Activated naive CD4-positive, alpha-beta T cell treated with anti-CD3 and anti-CD28 coated beads, Interleukin-2, amount 50 U/mL, for 24 hours (primary cell): ENCODE results near the gene MYZAP.

Experiments used
- H3K27ac Mint-ChIP-seq: one replicate; pipeline ENCODE4 v1.8.0; 2021; ENCODE audit warnings: mild to moderate bottlenecking, mixed read lengths
- H3K27me3 Mint-ChIP-seq: one replicate; pipeline ENCODE4 v1.8.0; 2021; ENCODE audit warnings: mixed read lengths
- H3K36me3 Mint-ChIP-seq: one replicate; pipeline ENCODE4 v1.8.0; 2021; ENCODE audit warnings: mixed read lengths
- H3K4me1 Mint-ChIP-seq: one replicate; pipeline ENCODE4 v1.8.0; 2021; ENCODE audit warnings: mixed read lengths
- H3K4me3 Mint-ChIP-seq: one replicate; pipeline ENCODE4 v1.8.0; 2021; ENCODE audit warnings: mild to moderate bottlenecking, mixed read lengths
- H3K9me3 Mint-ChIP-seq: one replicate; pipeline ENCODE4 v1.8.0; 2021; ENCODE audit warnings: mixed read lengths

The MYZAP gene

DNA sequence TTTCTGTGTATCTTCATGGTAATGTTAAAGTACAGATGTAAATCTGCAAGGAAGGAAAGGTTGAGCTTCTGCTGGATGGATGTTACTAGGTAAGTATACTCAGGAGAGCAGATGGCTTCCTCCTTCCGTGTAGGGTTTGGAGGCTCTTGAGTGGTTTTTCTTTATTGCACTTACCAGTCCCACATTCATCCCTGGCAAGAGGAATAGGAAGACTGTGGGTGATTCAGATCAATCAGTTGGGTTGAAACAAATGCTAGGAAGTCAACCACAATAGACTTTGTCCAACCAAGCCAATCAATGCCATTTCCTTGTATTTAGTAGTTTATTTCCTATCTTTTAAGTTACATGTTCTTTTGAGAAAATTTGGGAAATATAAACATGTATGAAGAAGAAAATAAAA, 26.6 kb downstream of the MYZAP start:
- no peaks in the 10 kb centered on the region for H3K36me3 Mint-ChIP-seq
- H3K4me3 Mint-ChIP-seq: no peak overlapping the region

DNA sequence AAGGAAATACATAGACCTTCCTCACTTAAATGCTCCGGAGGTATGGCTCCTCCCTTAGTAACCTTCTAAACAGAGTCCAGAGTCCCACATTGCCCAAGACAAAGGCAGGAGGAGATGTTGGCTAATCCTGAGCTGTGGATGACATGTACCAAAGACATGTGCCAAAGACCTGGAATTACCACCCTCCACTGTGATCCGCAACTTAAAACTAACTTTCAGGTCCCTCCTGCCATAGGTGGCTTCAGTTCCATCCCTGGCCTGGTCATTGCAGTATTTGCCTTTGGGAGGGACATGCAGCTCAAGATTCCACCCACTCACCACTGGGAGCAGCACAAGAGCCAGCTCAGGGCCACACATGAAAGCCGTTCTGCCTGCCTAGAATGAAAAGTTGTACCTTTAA, 28.0 kb downstream of the MYZAP start:
- H3K4me3 Mint-ChIP-seq: no peak overlapping the region
- H3K27ac Mint-ChIP-seq: no peak overlapping the region
- no peaks in the 10 kb centered on the region for H3K9me3 Mint-ChIP-seq
- no peaks in the 10 kb centered on the region for H3K4me1 Mint-ChIP-seq
- no peaks in the 10 kb centered on the region for H3K36me3 Mint-ChIP-seq
- H3K27me3 Mint-ChIP-seq: no peaks in the 10 kb centered on the region

More for the DNA sequence above, 26.6 kb downstream of the MYZAP start:
- Mint-ChIP-seq H3K27me3 (no peaks in the 10 kb centered on the region), H3K9me3 (no peaks in the 10 kb centered on the region), H3K4me1 (no peaks in the 10 kb centered on the region), H3K27ac (no peak overlapping the region)

DNA sequence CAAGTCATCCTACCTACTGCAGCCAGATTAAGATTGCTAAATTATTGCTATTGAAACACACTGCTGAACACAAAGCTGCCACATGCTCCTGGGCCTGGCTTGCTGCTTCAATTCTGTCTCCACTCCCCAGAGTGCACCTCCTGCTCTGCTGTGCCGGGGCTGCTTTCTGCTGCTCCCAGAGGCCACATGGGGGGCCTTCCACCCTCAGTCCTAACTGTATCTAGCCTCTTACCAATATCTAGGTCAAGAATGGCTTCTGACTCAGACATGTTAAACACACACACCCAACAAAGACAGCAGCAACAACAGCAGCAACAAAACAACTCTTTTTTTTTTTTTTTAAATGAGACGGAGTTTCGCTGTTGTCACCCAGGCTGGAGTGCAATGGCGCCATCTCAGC, 33.0 kb downstream of the MYZAP start:
- Mint-ChIP-seq H3K27me3 (no peaks in the 10 kb centered on the region), H3K4me3 (no peak overlapping the region), H3K36me3 (no peaks in the 10 kb centered on the region), H3K4me1 (no peaks in the 10 kb centered on the region), H3K9me3 (no peaks in the 10 kb centered on the region), H3K27ac (no peak overlapping the region)

DNA sequence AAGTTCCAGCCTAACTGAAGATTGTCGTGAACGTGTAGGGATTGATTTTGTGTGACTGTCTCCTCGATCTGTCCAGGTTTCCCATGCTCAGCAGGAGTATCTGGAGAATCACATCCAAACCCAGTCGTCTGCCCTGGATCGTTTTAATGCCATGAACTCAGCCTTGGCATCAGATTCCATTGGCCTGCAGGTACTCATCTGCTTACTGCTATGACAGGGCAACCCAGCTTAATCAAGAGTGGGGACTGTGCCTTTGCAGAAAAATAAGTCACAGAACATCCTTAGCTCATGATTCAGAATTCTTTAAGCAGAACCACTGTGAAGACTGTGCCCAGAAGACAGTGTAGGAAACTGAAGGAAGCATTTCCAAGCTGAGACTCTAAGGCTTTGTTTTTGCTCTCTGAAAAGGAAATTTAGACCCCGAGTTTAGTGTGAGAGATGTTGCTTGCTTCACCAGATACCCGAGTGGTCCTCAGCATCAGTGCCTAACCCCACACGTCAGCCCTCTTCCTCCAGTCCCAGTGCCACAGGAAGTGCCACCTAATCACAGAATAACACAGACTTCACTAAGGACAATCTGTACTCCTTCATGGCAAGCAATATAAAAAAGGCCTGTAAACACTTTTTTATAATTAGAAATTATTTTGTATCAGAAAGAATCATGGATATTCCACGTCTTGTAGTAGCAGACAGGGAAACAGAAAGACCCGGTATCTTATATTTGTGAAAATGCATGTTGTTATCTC, 34.2 kb downstream of the MYZAP start:
- no peaks in the 10 kb centered on the region for H3K27me3 Mint-ChIP-seq
- no peak overlapping the region for H3K27ac Mint-ChIP-seq
- no peaks in the 10 kb centered on the region for H3K4me1 Mint-ChIP-seq
- H3K4me3 Mint-ChIP-seq: no peak overlapping the region
- H3K9me3 Mint-ChIP-seq: no peaks in the 10 kb centered on the region
- H3K36me3 Mint-ChIP-seq: no peaks in the 10 kb centered on the region

DNA sequence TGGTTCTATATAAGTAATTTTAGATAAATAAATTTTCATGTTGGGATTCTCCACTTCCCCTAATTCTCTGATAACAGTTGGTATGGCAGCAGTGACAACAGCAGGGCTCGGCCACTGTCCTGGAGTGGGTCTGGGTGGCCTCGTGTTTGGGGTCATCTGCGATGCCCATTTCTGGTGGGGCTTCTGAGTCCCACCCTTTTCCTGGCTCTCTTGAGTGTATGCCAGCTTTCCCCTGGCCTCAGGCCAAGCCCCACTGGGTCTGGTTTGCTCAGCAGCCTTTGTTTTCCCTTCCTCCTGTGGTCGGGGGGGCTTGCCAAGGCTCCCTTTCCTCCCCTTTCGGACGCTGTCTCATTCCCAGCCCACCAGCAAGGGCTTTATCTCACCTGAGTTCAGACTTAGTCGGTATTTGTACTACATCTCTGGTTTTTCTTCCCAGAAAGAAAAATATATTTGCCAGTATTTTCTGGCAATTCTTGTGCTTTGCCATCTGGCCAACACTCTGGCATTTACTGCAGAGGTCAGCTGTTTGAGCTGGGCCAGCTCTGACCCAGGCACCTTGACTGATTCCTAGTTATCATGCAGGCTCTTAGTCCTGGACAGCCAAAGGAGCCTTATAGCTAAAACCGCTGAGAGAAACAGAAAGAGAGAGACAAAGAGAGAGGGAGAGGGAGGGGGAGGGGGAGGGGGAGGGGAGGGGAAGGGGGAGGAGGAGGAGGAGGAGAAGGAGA, 35.2 kb downstream of the MYZAP start:
- Mint-ChIP-seq H3K4me3 (no peak overlapping the region), H3K27ac (peak overlapping the region; percentile 30), H3K36me3 (no peaks in the 10 kb centered on the region), H3K9me3 (no peaks in the 10 kb centered on the region), H3K4me1 (no peaks in the 10 kb centered on the region), H3K27me3 (no peaks in the 10 kb centered on the region)

DNA sequence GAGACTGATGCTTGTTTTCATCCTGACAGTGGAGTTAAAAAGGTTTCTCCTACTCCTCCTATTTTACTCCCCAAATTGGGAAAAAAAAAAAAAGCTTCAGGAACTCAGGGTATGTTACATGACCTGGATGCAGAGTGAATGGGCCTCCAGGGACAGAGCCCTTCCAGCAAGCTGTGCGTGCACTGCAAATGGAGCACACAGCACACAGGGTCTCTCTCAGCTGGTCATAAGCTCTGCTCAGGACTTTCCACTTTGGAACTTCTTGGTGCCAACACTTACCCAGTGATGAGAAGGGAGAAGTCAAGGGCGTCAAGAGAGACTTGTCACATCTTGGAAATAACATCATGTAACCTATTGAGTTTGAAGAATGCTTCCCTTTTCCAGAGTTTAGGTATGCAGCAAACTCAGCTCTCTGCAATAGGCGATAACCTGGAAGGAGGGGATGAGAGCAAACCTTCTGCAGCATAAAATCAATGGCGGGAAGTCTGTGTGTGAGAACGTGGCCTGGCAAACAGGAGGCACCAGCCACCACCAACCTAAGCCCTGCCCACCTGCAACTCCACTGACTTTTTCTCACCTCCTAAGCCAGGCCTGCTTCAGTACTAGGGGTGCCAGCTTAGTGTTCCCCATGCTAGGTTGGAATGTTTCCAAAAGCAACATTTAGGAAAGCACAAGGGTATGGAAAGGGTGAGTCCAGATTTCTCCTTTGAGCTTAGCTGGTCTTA, 39.8 kb downstream of the MYZAP start:
- no peaks in the 10 kb centered on the region for H3K9me3 Mint-ChIP-seq
- H3K4me3 Mint-ChIP-seq: no peak overlapping the region
- H3K27me3 Mint-ChIP-seq: no peaks in the 10 kb centered on the region
- no peak overlapping the region for H3K27ac Mint-ChIP-seq
- H3K36me3 Mint-ChIP-seq: no peaks in the 10 kb centered on the region
- H3K4me1 Mint-ChIP-seq: no peaks in the 10 kb centered on the region

DNA sequence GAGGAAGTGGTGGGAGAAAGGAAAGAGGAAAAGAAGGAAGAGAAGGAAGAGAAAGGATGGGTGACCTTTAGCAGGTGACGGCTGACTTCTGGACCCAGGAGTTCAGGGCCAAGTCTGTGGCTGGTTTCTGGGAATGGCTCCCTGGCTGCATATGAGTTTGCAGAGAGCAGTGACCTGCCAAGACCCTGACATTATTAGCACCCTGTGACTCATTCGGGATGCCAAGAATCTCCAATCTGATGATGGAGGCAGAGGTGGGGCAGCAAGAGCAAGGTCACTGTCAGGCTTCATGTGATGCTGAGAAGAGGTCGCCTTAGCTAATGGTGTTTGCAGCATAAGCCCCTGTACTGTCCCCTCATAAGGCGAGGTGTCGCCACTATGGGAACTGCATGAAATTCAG, 42.6 kb downstream of the MYZAP start:
- H3K36me3 Mint-ChIP-seq: no peaks in the 10 kb centered on the region
- H3K4me3 Mint-ChIP-seq: no peak overlapping the region
- no peak overlapping the region for H3K27ac Mint-ChIP-seq
- no peaks in the 10 kb centered on the region for H3K27me3 Mint-ChIP-seq
- H3K9me3 Mint-ChIP-seq: no peaks in the 10 kb centered on the region
- H3K4me1 Mint-ChIP-seq: no peaks in the 10 kb centered on the region

DNA sequence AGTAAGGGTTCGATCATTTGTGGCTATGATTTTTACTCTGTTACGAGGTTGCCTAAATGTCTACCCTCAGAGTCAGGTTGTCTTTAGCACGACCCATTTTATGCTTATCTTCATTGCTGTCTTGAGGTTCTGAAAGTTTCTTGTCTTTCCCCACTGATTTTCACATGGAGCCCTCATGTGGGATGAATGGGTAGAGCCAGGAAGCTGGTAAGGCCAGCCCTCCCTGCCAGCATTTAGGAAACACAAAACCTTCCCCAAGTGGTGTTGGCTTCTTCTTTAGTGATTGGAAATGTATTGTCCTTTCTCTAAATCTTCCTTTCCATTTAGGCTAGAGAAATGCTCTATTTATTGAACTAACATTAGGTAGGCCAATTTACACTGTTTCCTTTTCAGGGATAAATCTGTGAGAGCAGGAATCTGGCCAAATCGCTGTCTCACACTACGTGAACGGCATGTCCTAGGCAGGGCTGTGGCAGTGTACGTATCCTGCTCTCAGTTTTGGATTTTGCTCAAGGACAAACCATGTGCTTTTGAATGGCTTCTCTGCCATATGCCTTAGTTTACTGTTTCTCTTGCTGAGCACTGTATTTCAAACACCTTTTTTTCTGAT, 43.7 kb downstream of the MYZAP start:
- H3K27ac Mint-ChIP-seq: no peak overlapping the region
- H3K4me3 Mint-ChIP-seq: no peak overlapping the region
- H3K4me1 Mint-ChIP-seq: no peaks in the 10 kb centered on the region
- no peaks in the 10 kb centered on the region for H3K9me3 Mint-ChIP-seq
- no peaks in the 10 kb centered on the region for H3K27me3 Mint-ChIP-seq
- H3K36me3 Mint-ChIP-seq: peaks cover 2% of the 10 kb centered on the region

DNA sequence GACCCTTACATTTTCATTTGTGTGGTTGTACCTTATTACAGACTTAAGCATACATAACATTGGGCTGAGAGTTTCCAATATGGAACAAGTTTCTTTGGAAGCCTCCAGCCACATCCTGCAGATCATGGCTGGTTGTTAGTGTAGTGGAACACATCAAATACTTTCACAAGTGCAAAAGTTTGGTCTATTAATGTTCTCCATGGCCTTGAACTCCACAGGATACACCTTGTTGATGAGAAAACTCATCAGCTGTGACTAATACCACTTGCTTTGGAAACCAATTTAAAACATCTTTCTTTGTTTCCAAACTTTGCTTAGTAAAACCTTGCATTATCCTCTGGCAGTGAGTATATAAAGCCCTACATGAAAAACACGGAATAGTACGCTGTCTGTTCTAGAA, 46.1 kb downstream of the MYZAP start:
- Mint-ChIP-seq H3K36me3 (peaks cover 2% of the 10 kb centered on the region), H3K27ac (no peak overlapping the region), H3K4me1 (peaks cover 8% of the 10 kb centered on the region), H3K4me3 (no peak overlapping the region), H3K9me3 (no peaks in the 10 kb centered on the region), H3K27me3 (no peaks in the 10 kb centered on the region)

DNA sequence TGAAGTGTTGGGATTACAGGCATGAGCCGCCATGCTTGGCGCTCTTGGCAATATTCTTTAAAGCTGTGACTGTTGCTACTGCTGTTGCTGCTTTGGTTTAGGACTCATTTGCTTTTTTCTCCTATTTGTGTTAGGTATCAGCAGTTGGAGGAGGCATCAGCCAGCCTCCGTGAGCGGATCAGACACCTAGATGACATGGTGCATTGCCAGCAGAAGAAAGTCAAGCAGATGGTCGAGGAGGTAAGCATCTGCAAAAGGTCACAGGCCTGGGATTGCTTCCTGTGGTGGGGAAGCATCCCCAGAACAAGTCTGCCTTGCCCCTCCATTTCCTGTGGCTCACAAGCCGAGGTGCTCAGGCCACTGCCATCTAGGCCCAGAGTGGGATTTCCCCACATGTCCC, 47.6 kb downstream of the MYZAP start:
- Mint-ChIP-seq H3K9me3 (no peaks in the 10 kb centered on the region), H3K27me3 (no peaks in the 10 kb centered on the region), H3K4me1 (peaks cover 8% of the 10 kb centered on the region), H3K36me3 (peaks cover 2% of the 10 kb centered on the region), H3K4me3 (no peak overlapping the region), H3K27ac (no peak overlapping the region)

DNA sequence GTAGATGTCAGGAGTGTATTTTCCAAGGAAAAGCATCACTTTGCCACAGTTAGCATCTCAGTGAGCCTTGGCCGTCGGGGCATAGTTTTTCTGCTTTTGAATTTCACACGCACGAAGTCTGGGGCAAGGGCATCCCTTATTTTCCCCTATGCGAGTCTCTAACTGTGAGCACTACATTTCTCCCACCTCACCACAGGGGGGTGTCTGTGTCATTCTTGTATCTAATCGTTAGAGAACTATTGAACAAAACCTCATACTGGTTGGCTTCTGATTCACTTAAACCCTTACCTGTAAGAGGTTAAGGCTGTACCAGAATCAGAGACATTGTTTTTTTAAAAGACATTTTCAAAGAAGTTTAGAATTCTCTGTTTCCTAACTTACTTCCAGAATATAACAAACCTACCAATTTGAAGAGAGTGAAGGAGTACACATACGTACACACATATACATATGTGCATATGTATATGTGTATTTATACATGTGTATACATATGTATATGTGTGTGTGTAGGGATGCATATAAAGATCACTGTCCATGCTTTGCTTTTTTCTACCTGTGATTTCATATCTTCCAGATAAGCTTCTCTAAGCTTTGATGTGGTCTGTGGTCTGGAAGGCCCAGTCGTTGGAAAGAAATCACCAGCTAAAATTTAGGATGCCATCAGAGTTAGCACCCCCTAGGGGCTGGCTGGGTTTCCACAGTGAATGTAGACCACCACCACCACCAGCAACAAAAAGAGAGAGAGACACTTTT, 49.4 kb downstream of the MYZAP start:
- Mint-ChIP-seq H3K9me3 (no peaks in the 10 kb centered on the region), H3K4me1 (peaks cover 8% of the 10 kb centered on the region), H3K27ac (no peak overlapping the region), H3K36me3 (peaks cover 4% of the 10 kb centered on the region), H3K4me3 (no peak overlapping the region), H3K27me3 (no peaks in the 10 kb centered on the region)

DNA sequence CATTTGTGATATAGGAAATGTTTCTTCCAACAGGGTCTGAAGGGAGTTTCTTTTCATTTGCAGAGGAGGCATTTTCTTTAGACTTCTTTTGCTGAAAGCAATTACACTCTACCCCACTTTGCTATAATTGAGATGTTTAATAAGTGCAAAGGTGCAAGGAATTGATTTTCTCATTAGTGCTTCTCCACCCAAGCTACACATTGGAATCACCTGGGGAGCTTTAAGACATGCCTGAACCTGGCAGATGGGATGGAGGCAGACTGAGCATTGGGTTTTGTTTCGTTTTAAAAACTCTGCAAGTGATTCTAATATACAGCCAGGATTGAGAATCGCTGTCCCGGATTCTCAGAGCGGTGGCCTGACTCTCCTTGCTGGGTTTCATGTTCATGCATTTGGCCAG, 52.1 kb downstream of the MYZAP start:
- H3K27me3 Mint-ChIP-seq: no peaks in the 10 kb centered on the region
- H3K4me3 Mint-ChIP-seq: no peak overlapping the region
- peaks cover 8% of the 10 kb centered on the region for H3K4me1 Mint-ChIP-seq
- H3K27ac Mint-ChIP-seq: no peak overlapping the region
- peaks cover 4% of the 10 kb centered on the region for H3K36me3 Mint-ChIP-seq
- no peaks in the 10 kb centered on the region for H3K9me3 Mint-ChIP-seq

DNA sequence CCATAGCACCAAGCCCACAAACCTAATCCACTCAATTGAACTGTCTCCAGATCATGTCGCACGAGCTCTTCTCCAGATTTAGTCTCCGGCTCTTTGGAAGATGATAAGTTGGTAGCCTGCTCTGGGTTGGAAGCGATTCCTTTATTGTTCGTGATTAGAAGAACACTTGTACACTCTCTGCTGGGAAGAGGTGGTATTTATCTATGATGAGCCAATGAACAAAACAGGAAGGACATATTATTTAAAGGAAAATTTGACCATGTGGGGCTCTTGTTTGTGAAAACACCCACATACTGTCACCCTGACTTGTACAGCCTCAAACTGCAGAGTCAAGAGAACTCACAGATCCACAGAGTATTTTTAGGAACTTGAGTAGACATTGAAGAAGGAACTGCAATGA, 54.4 kb downstream of the MYZAP start:
- H3K4me3 Mint-ChIP-seq: no peak overlapping the region
- H3K9me3 Mint-ChIP-seq: no peaks in the 10 kb centered on the region
- peaks cover 3% of the 10 kb centered on the region for H3K36me3 Mint-ChIP-seq
- no peaks in the 10 kb centered on the region for H3K27me3 Mint-ChIP-seq
- no peak overlapping the region for H3K27ac Mint-ChIP-seq
- H3K4me1 Mint-ChIP-seq: peaks cover 7% of the 10 kb centered on the region

DNA sequence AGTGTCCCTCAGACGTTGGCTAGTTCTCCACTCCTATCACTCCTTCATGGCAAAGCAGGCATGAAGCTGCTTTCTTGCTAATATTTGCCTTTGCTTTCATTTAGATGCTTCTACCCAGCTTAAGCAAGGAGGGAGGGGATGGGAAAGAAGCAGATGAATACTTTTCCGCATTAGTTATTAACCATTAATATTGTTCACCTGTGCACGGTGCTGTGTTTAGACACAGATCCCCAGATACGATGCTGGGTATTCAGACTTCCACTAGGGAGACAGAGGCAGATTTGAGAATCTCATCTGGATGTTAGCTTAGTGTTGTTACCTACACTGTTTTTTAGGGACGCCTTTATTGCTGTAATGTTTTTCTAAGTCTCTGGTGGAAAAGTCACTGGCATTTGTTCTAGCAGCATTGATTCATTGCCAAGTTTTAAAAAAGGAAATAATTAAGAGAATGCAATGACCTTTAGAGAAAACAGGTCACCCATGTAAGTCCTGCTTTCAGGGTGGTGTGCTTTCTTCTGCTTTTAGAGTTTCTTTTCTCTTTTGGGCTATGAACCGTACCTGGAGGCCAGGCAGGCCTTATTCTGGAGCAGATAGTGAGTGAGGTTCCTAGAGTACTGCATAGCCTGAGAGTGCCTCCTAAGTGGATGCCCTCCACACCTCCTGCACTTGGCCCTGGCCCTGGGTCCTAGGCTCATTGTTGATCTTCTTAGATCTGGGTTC, 55.5 kb downstream of the MYZAP start:
- Mint-ChIP-seq H3K9me3 (no peaks in the 10 kb centered on the region), H3K4me3 (no peak overlapping the region), H3K4me1 (no peaks in the 10 kb centered on the region), H3K36me3 (peaks cover 3% of the 10 kb centered on the region), H3K27me3 (no peaks in the 10 kb centered on the region), H3K27ac (no peak overlapping the region)

DNA sequence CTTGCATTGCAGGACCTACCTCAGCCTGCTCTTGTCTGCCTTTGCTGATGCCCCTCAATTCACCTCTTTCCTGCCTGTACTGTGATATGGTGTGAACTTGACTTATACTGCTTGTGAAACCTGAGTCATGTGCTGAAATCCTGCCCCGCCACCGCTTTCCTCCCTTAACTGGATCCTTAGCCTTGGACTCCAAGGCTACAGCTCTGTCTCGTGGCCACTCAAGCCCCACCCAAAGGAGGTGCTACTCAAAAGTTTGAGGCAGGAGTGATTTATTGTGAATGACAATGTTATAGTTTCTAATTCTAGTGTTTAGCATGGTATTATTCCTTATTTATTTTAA, 56.1 kb downstream of the MYZAP start:
- Mint-ChIP-seq H3K27ac (no peak overlapping the region), H3K4me3 (no peak overlapping the region), H3K4me1 (no peaks in the 10 kb centered on the region), H3K27me3 (no peaks in the 10 kb centered on the region), H3K9me3 (no peaks in the 10 kb centered on the region), H3K36me3 (peaks cover 3% of the 10 kb centered on the region)
